Uterus (tissue), 4 donors: Measurements from ENCODE around the gene KRTAP22-1. TPM values are rescaled to one million over a fixed set of nuclear protein-coding genes. Genes with fewer than 3 reads are reported as not detected.

Experiments
- DNase-seq, 2 donors: peaks; one replicate each; pipeline ENCODE4 v3.0.0-alpha.2; 2019 to 2020
- H3K27ac ChIP-seq, 2 donors: fragments of 200-600 bp; sonication (generic); 1 replicate in 1 of 2; 2 replicates in 1 of 2; pipeline ENCODE4 v1.5.1; 2016 to 2018
- H3K27me3 ChIP-seq, 2 donors: fragments of 200-600 bp; sonication (generic); one replicate each; pipeline ENCODE4 v1.5.1; 2018 to 2019; ENCODE audit warnings: control low read depth in 1 of 2
- H3K36me3 ChIP-seq, 2 donors: fragments of 200-600 bp; sonication (generic); one replicate each; pipeline ENCODE4 v1.5.1; 2019; ENCODE audit warnings: control low read depth in 1 of 2
- H3K4me1 ChIP-seq, 2 donors: fragments of 200-600 bp; sonication (generic); one replicate each; pipeline ENCODE4 v1.5.1; 2018 to 2019; ENCODE audit warnings: control low read depth in 1 of 2
- H3K4me3 ChIP-seq, 2 donors: fragments of 200-600 bp; sonication (generic); 1 replicate in 1 of 2; 2 replicates in 1 of 2; pipeline ENCODE4 v1.5.1; 2018 to 2019; ENCODE audit warnings: mild to moderate bottlenecking in 1 of 2
- H3K9me3 ChIP-seq, 2 donors: fragments of 200-600 bp; sonication (generic); one replicate each; pipeline ENCODE4 v1.5.1; 2019; ENCODE audit warnings: control low read depth in 1 of 2
- CTCF ChIP-seq, 4 experiments: fragments of 200-600 bp in 2 of 4; fragments of 450-650 bp in 2 of 4; sonication (generic) in 2 of 4; IDR thresholded peaks; one replicate each; pipeline ENCODE4 v1.5.1; 2016 to 2019; ENCODE audit warnings: antibody characterized with exemption in 4 of 4, mild to moderate bottlenecking in 2 of 4, moderate library complexity in 1 of 4
- POLR2A ChIP-seq, 2 donors: fragments of 450-650 bp; IDR thresholded peaks; one replicate each; pipeline ENCODE4 v1.6.1; 2016; ENCODE audit warnings: antibody characterized with exemption in 2 of 2, mild to moderate bottlenecking in 1 of 2, moderate library complexity in 1 of 2
- intact Hi-C: fragments of 100-400 bp; cut with DNase I; formaldehyde crosslinking; loops from one replicate; pipeline ENCODE4 v1.15.1; 2023; ENCODE audit warnings: low total_unique reads
- total RNA-seq, 4 donors: library from RNA; depleted of rRNA in 3 of 4; stranded (reverse); fragments of >200 nt in 3 of 4; gene quantifications; one replicate each; pipeline versions ENCODE4 v1.1.0 to v1.2.4, GENCODE V29; 2014 to 2023
- donor health status: DM: yes; HTN: yes; CAD: no.

Gene KRTAP22-1
- total RNA-seq, 4 donors from 2014 or later, result not detected

- DNase-seq, result no peak
- Histone ChIP-seq H3K4me1 (no peaks in the 10 kb centered on the region), H3K27me3 (no peaks in the 10 kb centered on the region), H3K27ac (no peak overlapping the region), H3K4me3 (no peak overlapping the region), H3K36me3 (no peaks in the 10 kb centered on the region), H3K9me3 (no peaks in the 10 kb centered on the region)
- TF ChIP-seq CTCF (IDR thresholded peaks at IDR 0.05) (no peak), POLR2A (IDR thresholded peaks at IDR 0.05) (no peak)
- intact Hi-C loops, result no loop called here
Measured at GRCh38 chr21:30620080-30620479, 19.2 kb downstream of the KRTAP22-1 start.

GRCh38 chr21:30620522-30620921 is 19.6 kb downstream of the KRTAP22-1 start, which contains the start of gene KRTAP20-4:
Gene KRTAP20-4, plus strand, starts transcription at chr21:30620627.
- no peaks in the 10 kb centered on the region for H3K4me1 ChIP-seq
- H3K4me3 ChIP-seq, result no peak within 1 kb of the TSS

GRCh38 chr21:30623362-30623761 is 22.5 kb downstream of the KRTAP22-1 start:
- no peaks in the 10 kb centered on the region for H3K36me3 ChIP-seq
- no peaks in the 10 kb centered on the region for H3K4me1 ChIP-seq
- H3K4me3 ChIP-seq, result no peak overlapping the region
- H3K9me3 ChIP-seq, result no peaks in the 10 kb centered on the region
- H3K27ac ChIP-seq, result no peak overlapping the region
- DNase-seq, result no peak
- no peaks in the 10 kb centered on the region for H3K27me3 ChIP-seq
- TF ChIP-seq POLR2A (IDR thresholded peaks at IDR 0.05) (no peak), CTCF (IDR thresholded peaks at IDR 0.05) (no peak)
- intact Hi-C loops, result no loop called here

More at GRCh38 chr21:30620522-30620921, 19.6 kb downstream of the KRTAP22-1 start, which contains the start of gene KRTAP20-4:
- no peaks in the 10 kb centered on the region for H3K9me3 ChIP-seq
- H3K27ac ChIP-seq, result no peak within 1 kb of the TSS
- intact Hi-C loops, result no loop called here
- no peaks in the 10 kb centered on the region for H3K36me3 ChIP-seq
- TF ChIP-seq CTCF (IDR thresholded peaks at IDR 0.05) (no peak), POLR2A (IDR thresholded peaks at IDR 0.05) (no peak)
- no peaks in the 10 kb centered on the region for H3K27me3 ChIP-seq
- no peak for DNase-seq

GRCh38 chr21:30625449-30626165 is 24.7 kb downstream of the KRTAP22-1 start:
- Histone ChIP-seq H3K9me3 (no peaks in the 10 kb centered on the region), H3K27ac (no peak overlapping the region), H3K36me3 (no peaks in the 10 kb centered on the region), H3K27me3 (no peaks in the 10 kb centered on the region), H3K4me1 (no peaks in the 10 kb centered on the region), H3K4me3 (no peak overlapping the region)
- no peak for TF ChIP-seq CTCF (IDR thresholded peaks at IDR 0.05)
- no peak for TF ChIP-seq POLR2A (IDR thresholded peaks at IDR 0.05)
- intact Hi-C loops, result no loop called here
- no peak for DNase-seq

GRCh38 chr21:30628109-30628508 is 27.2 kb downstream of the KRTAP22-1 start:
- H3K27ac ChIP-seq, result no peak overlapping the region
- H3K36me3 ChIP-seq, result no peaks in the 10 kb centered on the region
- TF ChIP-seq CTCF (IDR thresholded peaks at IDR 0.05) (no peak), POLR2A (IDR thresholded peaks at IDR 0.05) (no peak)
- DNase-seq, result no peak
- H3K27me3 ChIP-seq, result no peaks in the 10 kb centered on the region
- H3K9me3 ChIP-seq, result no peaks in the 10 kb centered on the region
- intact Hi-C loops, result no loop called here
- H3K4me3 ChIP-seq, result no peak overlapping the region
- H3K4me1 ChIP-seq, result no peaks in the 10 kb centered on the region
